Measurements from ENCODE around the gene MB.
"Not testable (repeated sequence)": the region's sequence is repeated elsewhere in the genome, so short reads cannot be mapped to it uniquely, and the experiment has no call there.

MB gene

GRCh38 chr22:35617137-35617755 lies at the start of gene MB:
Gene MB, minus strand, starts transcription at chr22:35617329. Its CDS starts 72 bp downstream, at chr22:35617257.
- DNase-seq: no peak

GRCh38 chr22:35666699-35667098 lies 49.6 kb upstream of the MB start:
- not testable (repeated sequence) for DNase-seq

- no peak for DNase-seq
Observed at GRCh38 chr22:35664955-35665587, 47.9 kb upstream of the MB start.

- DNase-seq: no peak
Observed at GRCh38 chr22:35663371-35663770, 46.2 kb upstream of the MB start.

GRCh38 chr22:35662914-35663313 lies 45.8 kb upstream of the MB start:
- DNase-seq: no peak

GRCh38 chr22:35661464-35661863 lies 44.3 kb upstream of the MB start:
- no peak for DNase-seq

GRCh38 chr22:35660291-35661127 lies 43.4 kb upstream of the MB start:
- DNase-seq: peak; percentile 60

- DNase-seq: no peak
Observed at GRCh38 chr22:35657571-35658312, 40.6 kb upstream of the MB start.

- no peak for DNase-seq
Observed at GRCh38 chr22:35656284-35656752, 39.2 kb upstream of the MB start.

- DNase-seq: no peak
Observed at GRCh38 chr22:35653824-35654223, 36.7 kb upstream of the MB start.

GRCh38 chr22:35651085-35651484 lies 34.0 kb upstream of the MB start:
- no peak for DNase-seq

GRCh38 chr22:35649636-35650250 lies 32.6 kb upstream of the MB start:
- no peak for DNase-seq

- DNase-seq: no peak
Observed at GRCh38 chr22:35649026-35649553, 32.0 kb upstream of the MB start.

GRCh38 chr22:35648066-35649025 lies 31.2 kb upstream of the MB start, which contains the start of gene APOL6:
Gene APOL6, plus strand, starts transcription at chr22:35648446. Its CDS starts 7,980 bp downstream, at chr22:35656426.
- peak; percentile 71 for DNase-seq

- DNase-seq: no peak
Observed at GRCh38 chr22:35645646-35646045, 28.5 kb upstream of the MB start.

- DNase-seq: no peak
Observed at GRCh38 chr22:35643991-35644390, 26.9 kb upstream of the MB start.

GRCh38 chr22:35642305-35642741 lies 25.2 kb upstream of the MB start:
- no peak for DNase-seq

GRCh38 chr22:35641494-35642120 lies 24.5 kb upstream of the MB start:
- no peak for DNase-seq

GRCh38 chr22:35638410-35638809 lies 21.3 kb upstream of the MB start:
- no peak for DNase-seq

GRCh38 chr22:35638001-35638400 lies 20.9 kb upstream of the MB start:
- DNase-seq: no peak

Data from activated naive CD4-positive, alpha-beta T cell treated with Interleukin-2 at 50 U/mL for 16 hours (primary cell).